Measurements from ENCODE around the gene PDCD11.
"Not testable (repeated sequence)": the region's sequence is repeated elsewhere in the genome, so short reads cannot be mapped to it uniquely, and the experiment has no call there.

The PDCD11 gene

GRCh38 chr10:103478671-103479070, 82.2 kb downstream of the PDCD11 start:
- no peak for DNase-seq

- no peak for DNase-seq
Measured at GRCh38 chr10:103479135-103479534, 82.7 kb downstream of the PDCD11 start, which contains the start of gene CALHM3. Gene CALHM3, minus strand, starts transcription at chr10:103479240. Its CDS starts 208 bp downstream, at chr10:103479032.

- no peak for DNase-seq
Measured at GRCh38 chr10:103480521-103480920, 84.1 kb downstream of the PDCD11 start.

GRCh38 chr10:103481974-103482531, 85.6 kb downstream of the PDCD11 start:
- peak; percentile 66 to 88 for DNase-seq

GRCh38 chr10:103486635-103487409, 90.4 kb downstream of the PDCD11 start:
- not testable (repeated sequence) for DNase-seq

GRCh38 chr10:103487410-103487708, 90.9 kb downstream of the PDCD11 start:
- DNase-seq: no peak

GRCh38 chr10:103490986-103491314, 94.5 kb downstream of the PDCD11 start:
- DNase-seq: no peak

- no peak for DNase-seq
Measured at GRCh38 chr10:103491729-103492364, 95.4 kb downstream of the PDCD11 start.

GRCh38 chr10:103492655-103493261, 96.3 kb downstream of the PDCD11 start:
- no peak for DNase-seq

- DNase-seq: no peak
Measured at GRCh38 chr10:103493362-103493915, 97.0 kb downstream of the PDCD11 start, which contains the start of gene NEURL1. Gene NEURL1, plus strand, starts transcription at chr10:103493705. Its CDS starts 683 bp downstream, at chr10:103494388.

- DNase-seq: no peak
Measured at GRCh38 chr10:103493916-103494877, 97.8 kb downstream of the PDCD11 start.

GRCh38 chr10:103495321-103495720, 98.9 kb downstream of the PDCD11 start:
- no peak for DNase-seq
